Measurements from ENCODE around the gene ACP3. TPM values are rescaled to one million over a fixed set of nuclear protein-coding genes. Genes with fewer than 3 reads are reported as not detected.

ACP3 gene
- total RNA-seq, 1 donor from 2014 or later, result 9.1 TPM

DNA sequence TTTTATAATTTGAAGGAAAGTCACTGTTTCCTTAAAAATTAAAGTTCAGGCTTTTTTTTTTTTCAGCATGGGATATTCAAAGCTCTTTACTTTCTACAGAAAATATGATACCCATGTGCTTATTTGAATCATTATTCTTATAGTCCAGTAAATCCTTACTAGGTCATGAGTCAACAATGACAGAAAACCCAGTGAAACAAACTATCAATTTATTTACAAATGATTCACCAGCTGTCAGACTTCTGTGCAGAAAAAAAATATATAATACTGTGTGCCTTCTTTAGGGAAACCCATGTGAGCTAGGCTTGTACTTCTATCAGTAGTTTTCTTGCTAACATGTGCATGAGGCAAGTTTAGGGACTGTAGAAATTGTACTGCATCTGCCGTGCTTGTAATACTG lies 1.2 kb downstream of the ACP3 start:
- no peak for DNase-seq (ENCODE audit: low spot score, unreplicated experiment)
- Mint-ChIP-seq H3K36me3 (ENCODE audit: insufficient read depth) (peaks cover 9% of the 10 kb centered on the region), H3K4me1 (ENCODE audit: low read depth) (peaks cover 24% of the 10 kb centered on the region), H3K27ac (peak overlapping the region; percentile 99), H3K4me3 (ENCODE audit: low read depth) (peak overlapping the region; percentile 69), H3K27me3 (no peaks in the 10 kb centered on the region), H3K9me3 (ENCODE audit: low read depth) (peaks cover 14% of the 10 kb centered on the region)
- TF ChIP-seq, protein P1, sequence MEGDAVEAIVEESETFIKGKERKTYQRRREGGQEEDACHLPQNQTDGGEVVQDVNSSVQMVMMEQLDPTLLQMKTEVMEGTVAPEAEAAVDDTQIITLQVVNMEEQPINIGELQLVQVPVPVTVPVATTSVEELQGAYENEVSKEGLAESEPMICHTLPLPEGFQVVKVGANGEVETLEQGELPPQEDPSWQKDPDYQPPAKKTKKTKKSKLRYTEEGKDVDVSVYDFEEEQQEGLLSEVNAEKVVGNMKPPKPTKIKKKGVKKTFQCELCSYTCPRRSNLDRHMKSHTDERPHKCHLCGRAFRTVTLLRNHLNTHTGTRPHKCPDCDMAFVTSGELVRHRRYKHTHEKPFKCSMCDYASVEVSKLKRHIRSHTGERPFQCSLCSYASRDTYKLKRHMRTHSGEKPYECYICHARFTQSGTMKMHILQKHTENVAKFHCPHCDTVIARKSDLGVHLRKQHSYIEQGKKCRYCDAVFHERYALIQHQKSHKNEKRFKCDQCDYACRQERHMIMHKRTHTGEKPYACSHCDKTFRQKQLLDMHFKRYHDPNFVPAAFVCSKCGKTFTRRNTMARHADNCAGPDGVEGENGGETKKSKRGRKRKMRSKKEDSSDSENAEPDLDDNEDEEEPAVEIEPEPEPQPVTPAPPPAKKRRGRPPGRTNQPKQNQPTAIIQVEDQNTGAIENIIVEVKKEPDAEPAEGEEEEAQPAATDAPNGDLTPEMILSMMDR (IDR thresholded peaks at IDR 0.05; ENCODE audit: unreplicated experiment), result no peak

DNA sequence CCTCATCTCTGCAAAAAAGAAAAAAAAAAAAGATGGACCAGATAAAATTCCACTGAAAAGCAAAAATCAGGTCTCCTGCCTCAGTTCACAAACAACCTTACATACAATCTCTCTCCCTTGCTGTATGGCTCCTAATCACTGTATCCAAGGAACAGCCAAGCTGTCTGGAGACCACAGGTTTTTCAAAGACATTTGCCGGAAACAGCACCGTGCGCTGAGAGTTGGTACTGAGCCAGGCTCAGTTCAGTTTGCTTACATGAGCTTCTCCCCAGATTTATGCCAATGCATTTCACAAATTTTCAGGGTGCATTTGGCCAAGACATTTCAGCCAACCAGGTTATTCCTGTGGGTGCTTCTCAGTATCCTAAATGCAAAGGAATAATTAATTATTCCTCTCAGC lies 4.1 kb downstream of the ACP3 start:
- Mint-ChIP-seq H3K36me3 (ENCODE audit: insufficient read depth) (peaks cover 2% of the 10 kb centered on the region), H3K4me3 (ENCODE audit: low read depth) (no peak overlapping the region), H3K27ac (no peak overlapping the region), H3K4me1 (ENCODE audit: low read depth) (peaks cover 36% of the 10 kb centered on the region), H3K27me3 (no peaks in the 10 kb centered on the region), H3K9me3 (ENCODE audit: low read depth) (peaks cover 3% of the 10 kb centered on the region)
- DNase-seq (ENCODE audit: low spot score, unreplicated experiment), result no peak
- TF ChIP-seq, protein P1 (IDR thresholded peaks at IDR 0.05; ENCODE audit: unreplicated experiment), result no peak

DNA sequence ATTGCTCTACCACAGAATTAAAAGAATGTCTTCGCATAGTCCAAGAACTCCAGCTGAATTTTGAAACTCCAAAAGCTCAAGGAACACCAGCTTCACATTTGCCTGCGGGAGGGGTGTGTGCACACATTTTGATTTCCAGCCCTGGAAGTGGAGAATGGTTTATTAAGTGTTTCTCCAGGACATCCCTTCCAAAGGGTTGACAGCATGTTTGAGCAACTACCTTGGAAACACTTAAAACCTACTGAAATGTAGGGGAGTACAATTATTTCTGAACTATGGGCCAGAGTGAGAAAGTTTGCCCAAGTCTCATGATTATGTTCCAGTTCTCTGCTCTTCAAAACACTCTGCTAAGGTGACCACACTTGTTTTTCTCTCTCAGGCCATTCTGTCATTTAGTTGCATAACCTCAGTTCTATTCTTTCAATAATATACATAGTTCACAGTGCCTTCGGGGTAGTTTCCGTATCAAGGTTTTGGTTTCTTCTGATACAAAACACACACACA lies 7.9 kb downstream of the ACP3 start:
- Mint-ChIP-seq H3K27me3 (no peaks in the 10 kb centered on the region), H3K9me3 (ENCODE audit: low read depth) (no peaks in the 10 kb centered on the region), H3K36me3 (ENCODE audit: insufficient read depth) (no peaks in the 10 kb centered on the region), H3K4me1 (ENCODE audit: low read depth) (peaks cover 20% of the 10 kb centered on the region), H3K27ac (peak overlapping the region; percentile 76), H3K4me3 (ENCODE audit: low read depth) (no peak overlapping the region)
- TF ChIP-seq, protein P1 (IDR thresholded peaks at IDR 0.05; ENCODE audit: unreplicated experiment), result no peak
- DNase-seq (ENCODE audit: low spot score, unreplicated experiment), result no peak

DNA sequence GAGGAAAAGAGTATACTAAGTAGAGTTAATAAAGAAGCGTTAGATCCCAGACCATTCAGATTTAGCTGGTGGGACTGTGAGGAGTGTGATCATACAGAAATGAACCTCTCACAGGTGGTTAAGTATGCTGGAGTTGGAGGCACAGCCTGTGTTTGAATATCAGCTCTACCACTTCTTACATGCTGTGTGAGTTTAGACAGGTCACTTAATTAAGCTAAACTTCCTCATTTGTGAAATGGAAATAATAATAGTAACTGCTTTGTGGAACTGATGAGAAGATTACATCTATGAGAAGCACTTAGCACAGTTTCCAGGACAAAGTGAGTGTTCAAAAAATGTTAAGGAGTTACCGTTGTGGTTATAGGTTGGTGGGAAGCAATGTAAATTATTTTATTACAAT lies 8.4 kb downstream of the ACP3 start:
- Mint-ChIP-seq H3K27ac (peak overlapping the region; percentile 76), H3K27me3 (no peaks in the 10 kb centered on the region), H3K4me3 (ENCODE audit: low read depth) (no peak overlapping the region), H3K4me1 (ENCODE audit: low read depth) (peaks cover 18% of the 10 kb centered on the region), H3K36me3 (ENCODE audit: insufficient read depth) (no peaks in the 10 kb centered on the region), H3K9me3 (ENCODE audit: low read depth) (no peaks in the 10 kb centered on the region)
- TF ChIP-seq, protein P1 (IDR thresholded peaks at IDR 0.05; ENCODE audit: unreplicated experiment), result no peak
- DNase-seq (ENCODE audit: low spot score, unreplicated experiment), result no peak

DNA sequence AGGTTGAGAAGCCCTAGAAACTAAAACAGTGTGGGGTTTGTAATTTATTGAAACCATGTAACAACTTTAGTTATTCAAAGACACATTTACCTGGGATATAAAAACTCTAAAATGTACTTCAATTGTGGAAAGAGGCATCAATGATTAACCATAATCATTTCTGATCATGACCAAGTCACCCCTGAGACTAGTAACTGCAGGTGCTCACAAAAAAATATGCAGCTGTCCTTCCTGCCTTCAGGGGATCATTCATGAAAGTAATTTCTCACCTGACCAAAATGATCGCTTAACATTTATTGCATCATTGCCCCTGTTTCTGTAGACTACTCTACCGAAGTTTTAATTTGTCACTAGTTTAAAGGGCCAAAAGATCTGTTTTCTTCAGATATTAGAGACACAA lies 9.0 kb downstream of the ACP3 start:
- Mint-ChIP-seq H3K9me3 (ENCODE audit: low read depth) (no peaks in the 10 kb centered on the region), H3K4me3 (ENCODE audit: low read depth) (no peak overlapping the region), H3K27me3 (no peaks in the 10 kb centered on the region), H3K27ac (no peak overlapping the region), H3K4me1 (ENCODE audit: low read depth) (peaks cover 20% of the 10 kb centered on the region), H3K36me3 (ENCODE audit: insufficient read depth) (no peaks in the 10 kb centered on the region)
- no peak for DNase-seq (ENCODE audit: low spot score, unreplicated experiment)
- TF ChIP-seq, protein P1 (IDR thresholded peaks at IDR 0.05; ENCODE audit: unreplicated experiment), result no peak
